ENCODE data around the gene ALDH1B1. TPM values are rescaled to one million over a fixed set of nuclear protein-coding genes. Genes with fewer than 3 reads are reported as not detected.
A peak's percentile ranks its signal among the peaks of the same experiment; 100 is the strongest.

Gene ALDH1B1
- total RNA-seq, 4 donors from 2014 or later: 14.7 to 42.0 (median 37.0) TPM

DNA sequence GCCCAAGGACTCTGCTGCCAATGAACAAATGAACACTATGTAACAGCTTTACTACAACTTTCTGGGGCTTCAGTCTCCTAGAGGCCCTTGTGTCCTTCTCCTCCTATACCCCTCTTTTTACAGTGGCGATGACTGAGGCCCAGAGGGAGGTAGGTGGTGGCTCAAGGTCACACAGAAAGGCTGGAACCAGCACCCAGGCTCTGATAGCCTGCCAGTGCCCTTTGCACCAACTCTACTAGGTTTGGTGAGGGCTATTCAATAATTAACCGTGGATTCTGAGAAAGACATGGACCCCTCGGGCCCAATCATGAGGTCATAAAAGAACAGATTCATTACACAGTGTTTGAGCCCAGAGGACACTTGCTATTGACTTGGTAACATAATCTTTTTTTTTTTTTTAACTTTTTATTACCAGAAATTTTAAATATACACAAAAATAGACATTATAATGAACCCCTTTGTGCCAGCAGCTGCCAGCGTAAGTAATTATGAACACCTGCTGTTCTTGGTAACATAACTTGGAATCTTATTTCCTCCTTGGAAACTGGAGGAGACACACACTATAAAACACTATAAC, 6.1 kb upstream of the ALDH1B1 start:
- no peak for TF ChIP-seq POLR2A (IDR thresholded peaks at IDR 0.05)
- TF ChIP-seq CTCF (IDR thresholded peaks at IDR 0.05): no peak
- Histone ChIP-seq H3K27ac (peak overlapping the region in 2 of 4 donors; percentile 3 to 60), H3K36me3 (no peaks in the 10 kb centered on the region), H3K27me3 (no peaks in the 10 kb centered on the region), H3K4me3 (no peak overlapping the region), H3K9me3 (peaks cover 0 to 4% (median 0%) of the 10 kb centered on the region in 4 donors), H3K4me1 (peaks cover 0 to 25% (median 1%) of the 10 kb centered on the region in 4 donors)
- no peak for DNase-seq

DNA sequence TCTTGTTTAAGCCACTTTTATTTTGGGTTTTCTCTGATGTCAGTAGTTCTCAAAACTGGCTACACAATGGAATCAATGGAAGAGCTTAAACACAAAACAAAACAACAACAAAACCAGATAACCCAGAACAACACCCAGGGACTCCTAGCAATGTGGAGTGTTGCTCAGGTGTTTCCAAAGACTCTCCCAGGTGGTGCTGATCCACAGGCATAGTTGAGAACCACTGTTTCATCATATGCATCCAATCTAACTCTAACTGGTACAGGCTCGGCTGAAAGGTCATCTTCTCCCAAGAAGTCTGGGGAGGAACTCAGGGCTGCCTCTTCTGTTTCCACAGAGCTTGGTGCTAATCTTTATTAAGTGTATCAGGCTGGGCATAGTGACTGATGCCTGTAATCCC, 5.4 kb upstream of the ALDH1B1 start:
- Histone ChIP-seq H3K9me3 (peaks cover 0 to 4% (median 0%) of the 10 kb centered on the region in 4 donors), H3K4me1 (peaks cover 0 to 19% (median 1%) of the 10 kb centered on the region in 4 donors), H3K27ac (peak overlapping the region in 2 of 4 donors; percentile 22 to 69), H3K4me3 (no peak overlapping the region), H3K36me3 (no peaks in the 10 kb centered on the region), H3K27me3 (no peaks in the 10 kb centered on the region)
- no peak for TF ChIP-seq POLR2A (IDR thresholded peaks at IDR 0.05)
- TF ChIP-seq CTCF (IDR thresholded peaks at IDR 0.05): no peak
- no peak for DNase-seq

- Histone ChIP-seq H3K36me3 (no peaks in the 10 kb centered on the region), H3K27me3 (no peaks in the 10 kb centered on the region), H3K4me3 (no peak overlapping the region), H3K4me1 (peaks cover 0 to 18% (median 1%) of the 10 kb centered on the region in 4 donors), H3K9me3 (peaks cover 0 to 4% (median 0%) of the 10 kb centered on the region in 4 donors), H3K27ac (peak overlapping the region in 1 of 4 donors; percentile 69)
- TF ChIP-seq POLR2A (IDR thresholded peaks at IDR 0.05) (no peak), CTCF (IDR thresholded peaks at IDR 0.05) (no peak)
- no peak for DNase-seq
Measured at GRCh38 chr9:38387751-38388150, 4.8 kb upstream of the ALDH1B1 start.

GRCh38 chr9:38388283-38389223, 3.9 kb upstream of the ALDH1B1 start:
- Histone ChIP-seq H3K27ac (peak overlapping the region in 3 of 4 donors; percentile 10 to 69 (median 49)), H3K27me3 (no peaks in the 10 kb centered on the region), H3K36me3 (no peaks in the 10 kb centered on the region), H3K4me3 (no peak overlapping the region), H3K9me3 (peaks cover 0 to 4% (median 0%) of the 10 kb centered on the region in 4 donors), H3K4me1 (peaks cover 0 to 22% (median 1%) of the 10 kb centered on the region in 4 donors)
- no peak for DNase-seq
- TF ChIP-seq CTCF (IDR thresholded peaks at IDR 0.05): no peak
- TF ChIP-seq POLR2A (IDR thresholded peaks at IDR 0.05): no peak

- H3K27ac ChIP-seq: peak overlapping the region in 2 of 4 donors; percentile 10 to 69
- H3K36me3 ChIP-seq: no peaks in the 10 kb centered on the region
- peaks cover 0 to 29% (median 1%) of the 10 kb centered on the region in 4 donors for H3K4me1 ChIP-seq
- no peak overlapping the region for H3K4me3 ChIP-seq
- no peaks in the 10 kb centered on the region for H3K27me3 ChIP-seq
- no peak for DNase-seq
- TF ChIP-seq POLR2A (IDR thresholded peaks at IDR 0.05): no peak
- peaks cover 0 to 4% (median 0%) of the 10 kb centered on the region in 4 donors for H3K9me3 ChIP-seq
Measured at GRCh38 chr9:38389313-38389712, 3.2 kb upstream of the ALDH1B1 start.

GRCh38 chr9:38390442-38390841, 2.1 kb upstream of the ALDH1B1 start:
- no peak for DNase-seq
- peaks cover 0 to 32% (median 1%) of the 10 kb centered on the region in 4 donors for H3K4me1 ChIP-seq
- H3K27ac ChIP-seq: peak overlapping the region; percentile 19 to 69 (median 39)
- H3K27me3 ChIP-seq: no peaks in the 10 kb centered on the region
- H3K36me3 ChIP-seq: no peaks in the 10 kb centered on the region
- H3K9me3 ChIP-seq: peaks cover 0 to under 1% (median 0%) of the 10 kb centered on the region in 4 donors
- TF ChIP-seq POLR2A (IDR thresholded peaks at IDR 0.05) (no peak), CTCF (IDR thresholded peaks at IDR 0.05) (no peak)
- no peak overlapping the region for H3K4me3 ChIP-seq
